Measurements from ENCODE around the gene CD300LF. TPM values are rescaled to one million over a fixed set of nuclear protein-coding genes. Genes with fewer than 3 reads are reported as not detected.

CD300LF gene
- total and polyA plus RNA-seq, 2 experiments from 2014 or later: not detected

- no peak for DNase-seq (ENCODE audit: low read depth in 1 of 2, low spot score in 1 of 2)
- H3K4me1 ChIP-seq (ENCODE audit: low read depth): no peaks in the 10 kb centered on the region
- no peak overlapping the region for H3K4me3 ChIP-seq
- TF ChIP-seq CTCF (IDR thresholded peaks at IDR 0.05; ENCODE audit: low read depth, low read length): no peak
- H3K36me3 ChIP-seq: no peaks in the 10 kb centered on the region
- H3K27ac ChIP-seq: no peak overlapping the region
- H3K27me3 ChIP-seq: peaks cover 3% of the 10 kb centered on the region
- H3K9me3 ChIP-seq (ENCODE audit: low read depth): no peaks in the 10 kb centered on the region
These were observed 14.7 kb downstream of the CD300LF start for GRCh38 chr17:74698069-74698468.

GRCh38 chr17:74697515-74697914 lies 15.2 kb downstream of the CD300LF start:
- H3K9me3 ChIP-seq (ENCODE audit: low read depth): no peaks in the 10 kb centered on the region
- no peak for TF ChIP-seq CTCF (IDR thresholded peaks at IDR 0.05; ENCODE audit: low read depth, low read length)
- no peak overlapping the region for H3K4me3 ChIP-seq
- no peaks in the 10 kb centered on the region for H3K36me3 ChIP-seq
- peaks cover 4% of the 10 kb centered on the region for H3K27me3 ChIP-seq
- DNase-seq (ENCODE audit: low read depth in 1 of 2, low spot score in 1 of 2): no peak
- no peaks in the 10 kb centered on the region for H3K4me1 ChIP-seq (ENCODE audit: low read depth)
- no peak overlapping the region for H3K27ac ChIP-seq

- no peak for DNase-seq (ENCODE audit: low read depth in 1 of 2, low spot score in 1 of 2)
- no peak for TF ChIP-seq CTCF (IDR thresholded peaks at IDR 0.05; ENCODE audit: low read depth, low read length)
- Histone ChIP-seq H3K36me3 (no peaks in the 10 kb centered on the region), H3K4me1 (ENCODE audit: low read depth) (no peaks in the 10 kb centered on the region), H3K27ac (no peak overlapping the region), H3K27me3 (peaks cover 4% of the 10 kb centered on the region), H3K4me3 (no peak overlapping the region), H3K9me3 (ENCODE audit: low read depth) (no peaks in the 10 kb centered on the region)
These were observed 17.1 kb downstream of the CD300LF start for GRCh38 chr17:74695629-74696028.

GRCh38 chr17:74694081-74694480 lies 18.6 kb downstream of the CD300LF start:
- H3K27me3 ChIP-seq: peaks cover 4% of the 10 kb centered on the region
- no peak for DNase-seq (ENCODE audit: low read depth in 1 of 2, low spot score in 1 of 2)
- H3K27ac ChIP-seq: no peak overlapping the region
- no peak for TF ChIP-seq CTCF (IDR thresholded peaks at IDR 0.05; ENCODE audit: low read depth, low read length)
- H3K4me1 ChIP-seq (ENCODE audit: low read depth): no peaks in the 10 kb centered on the region
- H3K9me3 ChIP-seq (ENCODE audit: low read depth): no peaks in the 10 kb centered on the region
- no peak overlapping the region for H3K4me3 ChIP-seq
- H3K36me3 ChIP-seq: no peaks in the 10 kb centered on the region

GRCh38 chr17:74691151-74691550 lies 21.6 kb downstream of the CD300LF start:
- Histone ChIP-seq H3K27ac (no peak overlapping the region), H3K4me3 (no peak overlapping the region), H3K36me3 (no peaks in the 10 kb centered on the region), H3K4me1 (ENCODE audit: low read depth) (no peaks in the 10 kb centered on the region), H3K9me3 (ENCODE audit: low read depth) (no peaks in the 10 kb centered on the region), H3K27me3 (peaks cover 4% of the 10 kb centered on the region)
- no peak for TF ChIP-seq CTCF (IDR thresholded peaks at IDR 0.05; ENCODE audit: low read depth, low read length)
- DNase-seq (ENCODE audit: low read depth in 1 of 2, low spot score in 1 of 2): no peak

GRCh38 chr17:74690409-74690825 lies 22.3 kb downstream of the CD300LF start:
- Histone ChIP-seq H3K36me3 (no peaks in the 10 kb centered on the region), H3K27me3 (peaks cover 4% of the 10 kb centered on the region), H3K9me3 (ENCODE audit: low read depth) (no peaks in the 10 kb centered on the region), H3K4me1 (ENCODE audit: low read depth) (no peaks in the 10 kb centered on the region), H3K27ac (no peak overlapping the region), H3K4me3 (no peak overlapping the region)
- DNase-seq (ENCODE audit: low read depth in 1 of 2, low spot score in 1 of 2): peak in 1 of 2 donors; percentile 28
- no peak for TF ChIP-seq CTCF (IDR thresholded peaks at IDR 0.05; ENCODE audit: low read depth, low read length)
